T-helper 17 cell (primary cell): Measurements from ENCODE around the gene NRK. TPM values are rescaled to one million over a fixed set of nuclear protein-coding genes. Genes with fewer than 3 reads are reported as not detected.
"Not testable (repeated sequence)": the region's sequence is repeated elsewhere in the genome, so short reads cannot be mapped to it uniquely, and the experiment has no call there.

Experiments
- ATAC-seq: fragments of 150-1000 bp; cut with Tn5 transposase; 2 replicates; pipeline ENCODE4 v1.10.0; 2021; ENCODE audit warnings: mild to moderate bottlenecking, moderate library complexity
- DNase-seq, 3 donors: peaks; one replicate each; pipeline versions ENCODE4 v3.0.0 to v3.0.0-alpha.2; 2020 to 2021
- H3K9me3 ChIP-seq: one replicate; pipeline ENCODE4 v1.7.0; 2013; ENCODE audit warnings: low read length, mild to moderate bottlenecking; ENCODE audit not compliant: control insufficient read depth, poor library complexity, severe bottlenecking
- H3K27ac Mint-ChIP-seq: one replicate; pipeline ENCODE4 v1.8.0; 2022; ENCODE audit warnings: mild to moderate bottlenecking, moderate library complexity, mixed read lengths
- H3K27me3 Mint-ChIP-seq: one replicate; pipeline ENCODE4 v1.8.0; 2022; ENCODE audit warnings: mixed read lengths
- H3K36me3 Mint-ChIP-seq: one replicate; pipeline ENCODE4 v1.8.0; 2022; ENCODE audit warnings: low read depth, mixed read lengths
- H3K4me1 Mint-ChIP-seq: one replicate; pipeline ENCODE4 v1.8.0; 2022; ENCODE audit warnings: mild to moderate bottlenecking, mixed read lengths
- H3K4me3 Mint-ChIP-seq: one replicate; pipeline ENCODE4 v1.8.0; 2022; ENCODE audit warnings: mild to moderate bottlenecking, moderate library complexity, mixed read lengths
- total RNA-seq, 4 donors: library from RNA in 2 of 4; stranded (reverse) in 2 of 4; gene quantifications; one replicate each; pipeline ENCODE4 v1.2.3 and lab custom pipeline; 2022 to 2026

NRK gene
- total RNA-seq, 2 donors from 2014 or later, result not detected

DNA sequence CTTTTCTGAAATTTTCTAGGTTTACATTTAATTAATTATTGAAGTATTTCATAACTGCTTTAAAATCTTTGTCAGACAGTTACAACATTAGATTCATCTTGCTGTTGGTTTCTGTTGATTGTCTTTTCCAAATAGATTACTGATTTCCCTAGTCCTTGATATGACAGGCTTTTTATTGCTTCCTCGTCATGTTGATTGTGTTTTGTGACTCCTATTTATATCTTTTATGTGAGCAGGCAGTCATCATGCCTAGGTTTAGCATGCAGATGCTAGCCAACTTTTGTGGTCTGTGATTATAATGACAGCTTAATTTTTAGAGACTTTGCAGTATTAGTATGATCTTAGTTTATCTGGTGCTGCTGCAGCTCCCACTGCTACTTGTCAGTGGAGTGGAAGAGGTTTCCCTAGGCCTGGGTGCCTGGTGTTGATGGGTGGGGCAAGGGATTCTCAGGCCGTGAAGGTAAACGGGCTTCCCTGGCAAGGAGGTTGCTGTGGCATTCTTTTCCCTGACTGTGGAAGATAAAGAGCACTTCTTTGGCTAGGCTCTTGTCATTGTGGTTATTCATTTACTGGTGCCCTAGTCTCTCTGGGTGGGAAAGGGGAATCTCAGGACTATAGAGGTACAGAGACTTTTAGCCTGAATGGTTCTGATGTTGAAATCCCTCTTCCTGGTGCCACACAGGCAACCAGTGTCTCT, 150.5 kb downstream of the NRK start:
- H3K4me3 Mint-ChIP-seq, result no peak overlapping the region
- H3K36me3 Mint-ChIP-seq, result no peaks in the 10 kb centered on the region
- no peak for ATAC-seq

DNA sequence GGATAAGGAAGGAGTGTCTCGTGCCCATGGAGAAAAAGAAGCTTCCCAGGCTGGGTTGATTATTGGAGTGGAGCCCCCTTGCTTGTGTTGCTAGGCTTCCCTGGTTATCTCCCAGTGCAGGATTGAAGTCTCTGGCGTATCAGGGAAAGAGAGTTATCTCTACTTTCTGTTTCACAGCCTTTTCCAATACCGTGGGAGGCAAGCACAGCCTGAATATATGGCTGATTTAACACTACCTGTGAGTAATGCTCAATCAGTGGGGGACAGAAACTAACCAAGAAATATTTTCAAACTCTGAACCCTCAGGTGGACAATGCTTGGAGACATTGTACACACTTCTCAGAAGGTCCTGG, 151.0 kb downstream of the NRK start:
- no peaks in the 10 kb centered on the region for H3K9me3 ChIP-seq
- Mint-ChIP-seq H3K36me3 (no peaks in the 10 kb centered on the region), H3K27me3 (no peaks in the 10 kb centered on the region), H3K4me3 (no peak overlapping the region), H3K4me1 (no peaks in the 10 kb centered on the region), H3K27ac (no peak overlapping the region)
- no peak for ATAC-seq
- no peak for DNase-seq

More for the DNA sequence above, 150.5 kb downstream of the NRK start:
- H3K27ac Mint-ChIP-seq, result no peak overlapping the region
- no peak for DNase-seq
- H3K27me3 Mint-ChIP-seq, result no peaks in the 10 kb centered on the region
- H3K4me1 Mint-ChIP-seq, result no peaks in the 10 kb centered on the region
- H3K9me3 ChIP-seq, result no peaks in the 10 kb centered on the region

DNA sequence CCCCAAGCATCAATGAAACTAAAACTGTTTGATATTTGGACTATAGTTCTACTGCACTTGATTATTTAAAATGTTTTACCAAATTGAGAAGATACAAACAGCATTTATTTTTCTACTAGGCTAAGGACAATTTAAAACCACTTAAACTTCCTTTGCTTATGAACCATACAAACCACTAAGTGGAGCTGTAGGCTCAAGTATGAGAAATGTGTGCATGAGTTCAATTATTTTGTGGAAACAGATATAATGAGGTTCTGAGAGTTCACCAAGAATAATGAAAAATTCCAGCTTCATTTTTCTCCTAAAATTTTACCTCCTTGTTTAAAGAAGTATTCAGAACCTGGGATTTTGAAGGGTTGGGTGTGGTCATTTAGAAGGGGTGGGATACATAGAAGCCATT, 153.0 kb downstream of the NRK start:
- DNase-seq (no peak), ATAC-seq (no peak)
- no peaks in the 10 kb centered on the region for H3K9me3 ChIP-seq
- Mint-ChIP-seq H3K27me3 (no peaks in the 10 kb centered on the region), H3K27ac (no peak overlapping the region), H3K4me1 (no peaks in the 10 kb centered on the region), H3K4me3 (no peak overlapping the region), H3K36me3 (no peaks in the 10 kb centered on the region)

DNA sequence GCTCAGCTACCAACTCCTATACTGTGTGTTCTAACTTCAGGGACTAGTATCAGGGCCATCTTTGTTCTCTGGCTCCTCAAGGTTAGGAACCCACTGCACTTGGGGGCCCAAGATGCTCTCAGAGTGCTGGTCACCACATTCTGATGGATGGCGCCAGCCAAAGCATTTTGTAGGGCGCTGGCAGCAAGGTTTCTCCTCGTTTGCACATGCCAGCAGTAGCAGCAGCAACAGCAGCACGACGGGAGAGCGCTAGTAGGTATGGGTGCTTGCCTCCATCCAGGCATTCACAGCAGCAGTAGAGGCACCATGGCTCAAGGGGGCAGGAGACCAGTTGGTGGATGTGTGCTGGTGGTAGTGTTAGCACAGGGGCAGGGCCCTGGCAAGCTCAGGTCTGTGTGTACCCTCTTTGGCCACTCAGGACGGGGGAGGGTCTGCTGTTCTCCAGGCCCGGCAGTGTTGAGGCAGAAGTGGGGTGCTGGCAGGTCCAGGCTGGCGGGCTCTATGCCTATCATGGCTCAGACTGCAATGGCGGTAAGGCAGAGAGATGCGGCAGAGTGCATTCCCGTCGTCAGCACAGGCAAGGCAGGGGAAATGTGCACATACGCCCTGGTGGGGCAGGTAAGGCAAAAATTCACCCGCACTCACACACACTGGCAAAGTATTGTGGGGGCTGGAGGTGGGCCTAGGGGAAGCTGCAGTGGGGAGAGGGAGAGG, 159.6 kb downstream of the NRK start:
- H3K27ac Mint-ChIP-seq, result no peak overlapping the region
- ATAC-seq (no peak), DNase-seq (no peak)
- H3K36me3 Mint-ChIP-seq, result no peaks in the 10 kb centered on the region
- no peaks in the 10 kb centered on the region for H3K4me1 Mint-ChIP-seq
- H3K4me3 Mint-ChIP-seq, result no peak overlapping the region
- no peaks in the 10 kb centered on the region for H3K9me3 ChIP-seq
- no peaks in the 10 kb centered on the region for H3K27me3 Mint-ChIP-seq

DNA sequence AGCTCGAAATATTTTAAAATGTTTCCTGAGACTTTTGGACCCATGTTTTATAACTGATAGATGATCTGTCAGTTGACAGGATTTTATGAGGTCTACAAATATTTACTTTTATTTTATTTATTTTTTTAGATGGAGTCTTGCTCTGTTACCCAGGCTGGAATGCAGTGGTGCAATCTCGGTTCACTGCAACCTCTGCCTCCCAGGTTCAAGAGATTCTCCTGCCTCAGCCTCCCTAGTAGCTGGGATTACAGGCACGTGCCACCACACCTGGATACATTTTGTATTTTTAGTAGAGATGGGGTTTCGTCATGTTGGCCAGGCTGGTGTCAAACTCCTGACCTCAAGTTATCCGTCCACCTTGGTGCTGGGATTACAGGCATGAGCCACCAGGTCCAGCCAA, 166.1 kb downstream of the NRK start:
- ATAC-seq, H3K27me3 Mint-ChIP-seq, DNase-seq, H3K27ac Mint-ChIP-seq, H3K4me3 Mint-ChIP-seq, H3K9me3 ChIP-seq, H3K36me3 Mint-ChIP-seq, H3K4me1 Mint-ChIP-seq: not testable (repeated sequence)

DNA sequence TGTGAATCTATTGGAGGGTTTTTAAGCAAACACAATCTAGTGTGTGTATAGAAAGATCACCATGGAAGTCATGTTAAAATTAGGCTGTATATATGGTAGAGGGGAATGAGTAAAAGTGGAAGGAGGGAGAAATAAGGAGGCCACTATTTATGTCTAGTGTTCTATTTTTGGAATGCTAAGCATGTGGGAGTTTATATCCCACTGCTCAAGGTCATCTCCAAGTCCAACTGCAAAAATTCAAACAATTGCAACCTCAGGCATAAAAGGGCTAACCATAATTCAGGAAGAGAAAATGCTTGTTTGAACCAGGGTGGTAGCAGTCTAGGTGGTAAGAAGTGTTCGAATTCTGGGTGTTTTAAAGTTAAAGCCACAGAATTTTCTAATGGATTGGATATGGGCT, 177.0 kb downstream of the NRK start:
- ATAC-seq (no peak), DNase-seq (no peak)
- Mint-ChIP-seq H3K36me3 (no peaks in the 10 kb centered on the region), H3K27ac (no peak overlapping the region), H3K27me3 (no peaks in the 10 kb centered on the region), H3K4me1 (no peaks in the 10 kb centered on the region), H3K4me3 (no peak overlapping the region)
- H3K9me3 ChIP-seq, result no peaks in the 10 kb centered on the region

DNA sequence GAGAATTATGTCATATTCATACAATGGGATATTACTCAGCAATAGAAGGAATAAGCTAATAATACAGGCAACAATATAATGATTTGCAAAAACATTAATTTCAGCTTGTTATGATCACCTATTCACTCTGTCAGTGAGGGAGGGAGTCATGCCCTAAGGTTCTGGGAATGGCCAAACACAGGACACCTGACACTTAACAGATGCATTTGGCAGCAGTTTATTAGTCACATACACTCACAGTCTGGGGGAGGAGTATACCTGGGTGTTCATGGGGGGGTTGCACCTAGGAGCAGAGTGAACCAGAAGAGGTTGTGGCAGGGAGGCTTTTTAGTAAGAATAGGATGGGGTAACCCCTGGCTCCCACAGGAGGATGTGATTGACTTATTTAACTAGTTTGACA, 177.9 kb downstream of the NRK start:
- H3K36me3 Mint-ChIP-seq, result no peaks in the 10 kb centered on the region
- DNase-seq (no peak), ATAC-seq (no peak)
- H3K9me3 ChIP-seq, result no peaks in the 10 kb centered on the region
- no peak overlapping the region for H3K4me3 Mint-ChIP-seq
- no peaks in the 10 kb centered on the region for H3K4me1 Mint-ChIP-seq
- H3K27ac Mint-ChIP-seq, result no peak overlapping the region
- no peaks in the 10 kb centered on the region for H3K27me3 Mint-ChIP-seq

DNA sequence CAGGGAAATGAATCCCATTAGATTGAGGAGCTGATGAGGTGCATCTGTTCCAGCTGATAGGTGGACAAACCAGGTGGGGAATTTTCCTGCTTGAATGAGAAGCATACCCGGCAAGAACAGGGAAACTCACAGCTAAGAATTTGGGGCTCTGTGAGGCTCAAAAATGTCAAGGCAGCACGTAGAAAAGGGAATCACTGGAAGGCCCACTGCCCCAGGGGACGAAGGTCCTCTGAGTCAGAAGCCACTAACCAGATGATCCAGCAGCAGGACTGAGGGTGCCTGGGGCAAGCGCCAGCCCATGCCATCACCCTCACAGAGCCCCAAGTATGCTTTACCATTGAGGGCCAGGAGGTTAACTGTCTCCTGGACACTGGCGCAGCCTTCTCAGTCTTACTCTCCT, 178.3 kb downstream of the NRK start:
- H3K27ac Mint-ChIP-seq, ATAC-seq, H3K4me3 Mint-ChIP-seq, H3K36me3 Mint-ChIP-seq, H3K4me1 Mint-ChIP-seq, DNase-seq, H3K27me3 Mint-ChIP-seq, H3K9me3 ChIP-seq: not testable (repeated sequence)

DNA sequence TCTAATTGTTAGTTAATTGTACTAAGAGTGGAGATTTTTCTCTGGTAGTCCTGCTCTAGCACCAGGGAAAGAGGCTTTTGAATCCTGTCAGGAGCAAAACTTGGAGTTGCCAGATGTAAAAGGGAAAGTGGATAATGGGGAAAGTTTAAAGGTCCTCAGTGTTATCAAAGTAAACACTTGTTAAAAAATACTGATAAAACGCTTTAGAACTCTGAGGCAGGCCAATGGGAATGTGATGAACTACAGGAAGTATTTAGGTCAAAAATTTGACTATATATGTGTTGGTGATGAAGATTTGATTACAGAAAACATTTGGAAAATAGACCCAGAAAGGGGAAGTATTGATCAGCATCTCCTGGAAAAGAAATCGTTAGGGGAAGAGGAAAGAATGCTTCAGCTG, 183.3 kb downstream of the NRK start:
- Mint-ChIP-seq H3K4me1 (no peaks in the 10 kb centered on the region), H3K36me3 (no peaks in the 10 kb centered on the region), H3K4me3 (no peak overlapping the region), H3K27me3 (no peaks in the 10 kb centered on the region), H3K27ac (no peak overlapping the region)
- ATAC-seq (no peak), DNase-seq (no peak)
- no peaks in the 10 kb centered on the region for H3K9me3 ChIP-seq

DNA sequence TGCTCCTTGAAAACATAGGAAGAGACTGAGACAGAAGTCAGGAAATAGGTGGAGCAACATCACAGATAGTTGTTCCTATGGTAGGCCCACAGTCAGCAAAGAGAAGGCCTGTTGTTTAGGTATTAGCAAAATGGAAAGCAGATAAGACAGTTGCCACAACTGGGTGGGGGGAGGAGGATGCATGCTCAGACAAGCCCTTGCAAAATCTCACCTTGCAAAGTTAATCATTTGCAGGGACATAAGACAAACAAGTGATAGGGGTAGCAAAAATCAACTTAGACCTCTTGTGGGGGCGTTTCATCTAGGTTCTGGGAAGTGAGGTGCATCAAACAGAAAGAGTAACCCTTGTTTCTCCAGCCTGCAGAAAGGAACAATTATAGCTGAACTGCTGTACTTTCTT, 185.5 kb downstream of the NRK start:
- DNase-seq, result no peak
- no peak overlapping the region for H3K27ac Mint-ChIP-seq
- no peaks in the 10 kb centered on the region for H3K36me3 Mint-ChIP-seq
- no peaks in the 10 kb centered on the region for H3K4me1 Mint-ChIP-seq
- ATAC-seq, result no peak
- H3K4me3 Mint-ChIP-seq, result no peak overlapping the region
- H3K9me3 ChIP-seq, result no peaks in the 10 kb centered on the region
- no peaks in the 10 kb centered on the region for H3K27me3 Mint-ChIP-seq

Other genes starting within 250 kb of the NRK start
- not detected for gene SERPINA7, start 216.2 kb downstream of the NRK start, total RNA-seq